Smooth muscle cell (in vitro differentiated cells): Measurements from ENCODE around the gene TSPEAR. TPM values are rescaled to one million over a fixed set of nuclear protein-coding genes. Genes with fewer than 3 reads are reported as not detected.

Experiments
- DNase-seq: peaks from one replicate; lab custom pipeline; 2025; ENCODE audit not compliant: unreplicated experiment; lab: John Stamatoyannopoulos, UW
- H2AFZ ChIP-seq: fragments of 200-600 bp; sonication (generic); 2 replicates; pipeline ENCODE4 v1.6.0; 2016; ENCODE audit warnings: antibody characterized with exemption, low read depth, mild to moderate bottlenecking
- H3F3A ChIP-seq: fragments of 200-600 bp; sonication (generic); 2 replicates; pipeline ENCODE4 v1.6.0; 2017; ENCODE audit warnings: antibody characterized with exemption, low read depth
- H3K27ac ChIP-seq: fragments of 200-600 bp; sonication (generic); 2 replicates; pipeline ENCODE4 v1.5.1; 2016; ENCODE audit warnings: low read depth, mild to moderate bottlenecking
- H3K27me3 ChIP-seq: fragments of 200-600 bp; sonication (generic); 2 replicates; pipeline ENCODE4 v1.6.1; 2016; ENCODE audit warnings: low read depth, mild to moderate bottlenecking
- H3K36me3 ChIP-seq: fragments of 200-600 bp; sonication (generic); 2 replicates; pipeline ENCODE4 v1.5.1; 2016; ENCODE audit warnings: low read depth
- H3K4me1 ChIP-seq: fragments of 200-600 bp; sonication (generic); 2 replicates; pipeline ENCODE4 v1.5.1; 2016; ENCODE audit warnings: low read depth
- H3K4me2 ChIP-seq: fragments of 200-600 bp; sonication (generic); 2 replicates; pipeline ENCODE4 v1.6.0; 2016; ENCODE audit warnings: mild to moderate bottlenecking
- H3K4me3 ChIP-seq: fragments of 200-600 bp; sonication (generic); 2 replicates; pipeline ENCODE4 v1.5.1; 2016; ENCODE audit warnings: mild to moderate bottlenecking
- H3K79me2 ChIP-seq: fragments of 200-600 bp; sonication (generic); 2 replicates; pipeline ENCODE4 v1.6.0; 2016; ENCODE audit warnings: low read depth, mild to moderate bottlenecking
- H3K9ac ChIP-seq: fragments of 200-600 bp; sonication (generic); 2 replicates; pipeline ENCODE4 v1.6.0; 2016; ENCODE audit warnings: low read depth
- H3K9me3 ChIP-seq: fragments of 200-600 bp; sonication (generic); replicated peaks from 2 replicates; pipeline ENCODE4 v1.5.1; 2016; ENCODE audit warnings: low read depth
- H4K20me1 ChIP-seq: fragments of 200-600 bp; sonication (generic); 2 replicates; pipeline ENCODE4 v1.6.0; 2016; ENCODE audit warnings: low read depth
- WGBS: methylation state at CpG from one replicate; pipeline ENCODE4 v1.1.7; 2016; ENCODE audit warnings: low lambda C conversion rate; 5-methylcytosine and 5-hydroxymethylcytosine counted together
- polyA plus RNA-seq: library from polyadenylated mRNA; unstranded; fragments of >200 nt; fragmentation: Nextera tagmentation; extraction: Ambion mirVana; gene quantifications from 2 replicates; pipeline ENCODE4 v1.2.1, GENCODE V29; 2016
- total RNA-seq: library from RNA; depleted of rRNA; stranded (reverse); fragments of >200 nt; gene quantifications from 2 replicates; pipeline ENCODE4 v1.2.3, GENCODE V29; 2014
- TF ChIP-seq, protein P1 (sequence below): fragments of 200-600 bp; sonication (generic); IDR thresholded peaks from 2 replicates; pipeline ENCODE4 v1.5.1; 2017; ENCODE audit warnings: borderline replicate concordance, mild to moderate bottlenecking, antibody characterized with exemption; ENCODE audit not compliant: insufficient read depth, poor library complexity, severe bottlenecking

The TSPEAR gene
- total and polyA plus RNA-seq, 2 experiments from 2014 or later, result 0.71 TPM; not detected in 1

GRCh38 chr21:44548922-44549321 lies 162.4 kb downstream of the TSPEAR start:
- Histone ChIP-seq H3K4me3 (no peak overlapping the region), H3K79me2 (no peaks in the 10 kb centered on the region), H3K9me3 (peaks cover 8% of the 10 kb centered on the region), H3K4me2 (peak overlapping the region; percentile 24), H3K4me1 (peaks cover 12% of the 10 kb centered on the region), H3K9ac (peak overlapping the region; percentile 9), H2AFZ (peak overlapping the region; percentile 88), H3F3A (no peaks in the 10 kb centered on the region), H4K20me1 (no peaks in the 10 kb centered on the region), H3K27ac (no peak overlapping the region), H3K36me3 (no peaks in the 10 kb centered on the region), H3K27me3 (no peaks in the 10 kb centered on the region)
- 53% methylated on average over 14 of the region's 14 CpGs for WGBS
- no peak for DNase-seq
- TF ChIP-seq, protein P1, sequence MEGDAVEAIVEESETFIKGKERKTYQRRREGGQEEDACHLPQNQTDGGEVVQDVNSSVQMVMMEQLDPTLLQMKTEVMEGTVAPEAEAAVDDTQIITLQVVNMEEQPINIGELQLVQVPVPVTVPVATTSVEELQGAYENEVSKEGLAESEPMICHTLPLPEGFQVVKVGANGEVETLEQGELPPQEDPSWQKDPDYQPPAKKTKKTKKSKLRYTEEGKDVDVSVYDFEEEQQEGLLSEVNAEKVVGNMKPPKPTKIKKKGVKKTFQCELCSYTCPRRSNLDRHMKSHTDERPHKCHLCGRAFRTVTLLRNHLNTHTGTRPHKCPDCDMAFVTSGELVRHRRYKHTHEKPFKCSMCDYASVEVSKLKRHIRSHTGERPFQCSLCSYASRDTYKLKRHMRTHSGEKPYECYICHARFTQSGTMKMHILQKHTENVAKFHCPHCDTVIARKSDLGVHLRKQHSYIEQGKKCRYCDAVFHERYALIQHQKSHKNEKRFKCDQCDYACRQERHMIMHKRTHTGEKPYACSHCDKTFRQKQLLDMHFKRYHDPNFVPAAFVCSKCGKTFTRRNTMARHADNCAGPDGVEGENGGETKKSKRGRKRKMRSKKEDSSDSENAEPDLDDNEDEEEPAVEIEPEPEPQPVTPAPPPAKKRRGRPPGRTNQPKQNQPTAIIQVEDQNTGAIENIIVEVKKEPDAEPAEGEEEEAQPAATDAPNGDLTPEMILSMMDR, result no peak

DNA sequence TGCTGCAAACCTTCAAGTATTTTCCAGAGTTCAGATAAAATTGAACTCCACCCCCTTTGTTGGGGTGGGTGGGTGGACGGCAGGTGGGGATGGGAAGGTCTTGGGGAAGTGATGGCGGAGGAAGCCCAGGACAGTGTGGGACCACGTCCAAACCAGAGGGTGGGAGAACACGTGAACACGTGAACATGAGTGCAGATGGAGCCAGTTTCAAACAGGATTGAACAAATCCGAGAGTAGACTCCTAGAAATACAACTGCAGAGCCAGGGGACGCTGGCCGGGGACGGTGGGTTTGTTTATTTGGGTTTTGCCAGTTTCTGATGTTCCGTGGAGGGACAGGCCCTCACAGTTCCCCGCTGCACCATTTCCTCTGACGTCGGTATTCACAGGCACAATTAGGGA lies 163.0 kb downstream of the TSPEAR start:
- Histone ChIP-seq H3K4me1 (peaks cover 12% of the 10 kb centered on the region), H3K27me3 (no peaks in the 10 kb centered on the region), H3K36me3 (no peaks in the 10 kb centered on the region), H3F3A (no peaks in the 10 kb centered on the region), H4K20me1 (no peaks in the 10 kb centered on the region), H3K4me3 (no peak overlapping the region), H3K9me3 (peaks cover 8% of the 10 kb centered on the region), H3K9ac (no peak overlapping the region), H2AFZ (peak overlapping the region; percentile 88), H3K27ac (no peak overlapping the region), H3K79me2 (no peaks in the 10 kb centered on the region), H3K4me2 (no peak overlapping the region)
- 87% methylated on average over 13 of the region's 13 CpGs for WGBS
- TF ChIP-seq, protein P1, result no peak
- DNase-seq, result no peak

- TF ChIP-seq, protein P1, result no peak
- H3K79me2 ChIP-seq, result no peaks in the 10 kb centered on the region
- no peak for DNase-seq
- no peaks in the 10 kb centered on the region for H3F3A ChIP-seq
- H2AFZ ChIP-seq, result no peak overlapping the region
- H3K4me3 ChIP-seq, result no peak overlapping the region
- no peaks in the 10 kb centered on the region for H3K36me3 ChIP-seq
- no peaks in the 10 kb centered on the region for H3K27me3 ChIP-seq
- H3K27ac ChIP-seq, result no peak overlapping the region
- H3K4me2 ChIP-seq, result no peak overlapping the region
- no peak overlapping the region for H3K9ac ChIP-seq
- peaks cover 8% of the 10 kb centered on the region for H3K9me3 ChIP-seq
- H3K4me1 ChIP-seq, result peaks cover 12% of the 10 kb centered on the region
- H4K20me1 ChIP-seq, result no peaks in the 10 kb centered on the region
- WGBS, result 93% methylated on average over 5 of the region's 5 CpGs
These were observed 163.6 kb downstream of the TSPEAR start for GRCh38 chr21:44547656-44548331.

DNA sequence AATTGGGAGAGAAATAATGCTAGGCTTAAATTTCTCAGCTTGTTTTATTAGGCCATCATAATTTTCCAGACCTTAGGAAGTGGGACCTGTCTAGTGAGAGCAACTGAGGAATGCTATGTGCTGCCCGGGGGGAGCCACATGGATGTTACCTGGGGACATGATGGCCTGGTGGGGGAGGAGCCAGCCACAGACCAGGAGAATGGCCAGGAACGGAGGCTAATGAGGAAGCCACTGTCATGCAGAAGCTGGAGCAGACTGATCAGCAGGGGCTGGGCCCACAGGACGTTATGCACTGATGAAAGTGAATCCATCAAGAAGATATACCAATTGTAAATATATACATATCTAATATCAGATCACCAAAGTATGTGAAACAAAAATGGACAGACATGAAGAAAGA lies 166.8 kb downstream of the TSPEAR start:
- Histone ChIP-seq H3K27me3 (no peaks in the 10 kb centered on the region), H2AFZ (no peak overlapping the region), H3K4me2 (no peak overlapping the region), H3K9ac (no peak overlapping the region), H4K20me1 (no peaks in the 10 kb centered on the region), H3K36me3 (no peaks in the 10 kb centered on the region), H3F3A (no peaks in the 10 kb centered on the region), H3K4me3 (no peak overlapping the region), H3K9me3 (peaks cover 8% of the 10 kb centered on the region), H3K79me2 (no peaks in the 10 kb centered on the region), H3K27ac (no peak overlapping the region), H3K4me1 (peaks cover 11% of the 10 kb centered on the region)
- WGBS, result 77% methylated on average over 3 of the region's 3 CpGs
- TF ChIP-seq, protein P1, result no peak
- no peak for DNase-seq
